Skeletal muscle tissue (tissue), 4 donors: ENCODE data around the gene ATG16L2. TPM values are rescaled to one million over a fixed set of nuclear protein-coding genes. Genes with fewer than 3 reads are reported as not detected.

Source experiments
- H3K27ac ChIP-seq: one replicate; pipeline ENCODE4 v1.7.0; 2013; ENCODE audit warnings: mild to moderate bottlenecking, low read depth, low read length, inconsistent platforms
- H3K27me3 ChIP-seq, 3 donors: one replicate each; pipeline ENCODE4 v1.7.0; 2013; ENCODE audit warnings: low read length in 3 of 3; ENCODE audit not compliant: control insufficient read depth in 3 of 3, insufficient read depth in 3 of 3
- H3K36me3 ChIP-seq, 3 donors: one replicate each; pipeline ENCODE4 v1.7.0; 2013; ENCODE audit warnings: low read length in 3 of 3; ENCODE audit not compliant: control insufficient read depth in 3 of 3, insufficient read depth in 3 of 3
- H3K4me1 ChIP-seq, 3 donors: one replicate each; pipeline ENCODE4 v1.7.0; 2013; ENCODE audit warnings: low read length in 3 of 3, mild to moderate bottlenecking in 3 of 3; ENCODE audit not compliant: control insufficient read depth in 3 of 3, insufficient read depth in 3 of 3
- H3K4me3 ChIP-seq, 3 donors: one replicate each; pipeline ENCODE4 v1.7.0; 2013; ENCODE audit warnings: low read length in 3 of 3
- H3K9ac ChIP-seq, 3 donors: one replicate each; pipeline ENCODE4 v1.7.0; 2013; ENCODE audit warnings: low read length in 3 of 3, mild to moderate bottlenecking in 3 of 3, moderate library complexity in 2 of 3, low read depth in 1 of 3
- H3K9me3 ChIP-seq, 3 donors: one replicate each; pipeline ENCODE4 v1.7.0; 2013; ENCODE audit warnings: low read length in 3 of 3; ENCODE audit not compliant: control insufficient read depth in 3 of 3
- total RNA-seq: library from RNA; depleted of rRNA; stranded (reverse); fragments of >200 nt; gene quantifications from one replicate; pipeline ENCODE4 v1.2.3, GENCODE V29; 2014
- donor health status: Osteomylitis.

Gene ATG16L2
- total RNA-seq, 1 donor from 2014 or later: 7.3 TPM

- Histone ChIP-seq H3K9me3 (no peaks in the 10 kb centered on the region), H3K27ac (peak overlapping the region; percentile 67), H3K36me3 (no peaks in the 10 kb centered on the region), H3K4me1 (peaks cover 27 to 54% (median 36%) of the 10 kb centered on the region in 3 donors), H3K4me3 (peak overlapping the region in 1 of 3 donors; percentile 29), H3K27me3 (no peaks in the 10 kb centered on the region), H3K9ac (peak overlapping the region in 2 of 3 donors; percentile 28 to 65)
Measured at GRCh38 chr11:72773291-72773690, 40.9 kb upstream of the ATG16L2 start.

GRCh38 chr11:72773696-72774095, 40.5 kb upstream of the ATG16L2 start:
- Histone ChIP-seq H3K27ac (peak overlapping the region; percentile 67), H3K4me1 (peaks cover 27 to 57% (median 36%) of the 10 kb centered on the region in 3 donors), H3K9ac (peak overlapping the region in 2 of 3 donors; percentile 28 to 65)

DNA sequence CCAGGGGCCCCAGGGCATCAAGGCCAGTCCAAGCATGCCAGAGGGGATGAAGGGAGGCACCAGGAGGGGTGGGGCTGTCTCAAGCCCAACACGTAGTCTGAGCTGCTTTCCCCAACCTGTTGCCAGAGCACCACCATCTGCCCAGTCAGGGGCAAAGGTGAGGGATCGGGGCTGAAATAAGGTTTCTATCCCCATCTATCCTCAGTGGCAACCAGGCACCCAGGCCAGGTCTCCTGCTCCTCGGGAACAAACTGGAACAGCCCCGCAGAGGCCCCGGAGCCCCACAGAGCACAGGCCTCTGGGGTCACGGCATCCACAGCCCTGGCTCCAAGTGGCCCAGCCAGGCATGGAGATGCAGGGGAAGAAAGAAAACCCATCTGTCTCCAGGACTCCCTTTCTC, 39.7 kb upstream of the ATG16L2 start:
- H3K36me3 ChIP-seq: peaks cover 0 to 2% (median 0%) of the 10 kb centered on the region in 3 donors
- H3K27me3 ChIP-seq: no peaks in the 10 kb centered on the region
- H3K9me3 ChIP-seq: no peaks in the 10 kb centered on the region
- H3K27ac ChIP-seq: peak overlapping the region; percentile 67
- peak overlapping the region in 1 of 3 donors; percentile 65 for H3K9ac ChIP-seq
- H3K4me3 ChIP-seq: no peak overlapping the region
- H3K4me1 ChIP-seq: peaks cover 27 to 59% (median 40%) of the 10 kb centered on the region in 3 donors

More at GRCh38 chr11:72773696-72774095, 40.5 kb upstream of the ATG16L2 start:
- peaks cover 0 to 2% (median 0%) of the 10 kb centered on the region in 3 donors for H3K36me3 ChIP-seq
- no peaks in the 10 kb centered on the region for H3K9me3 ChIP-seq
- H3K27me3 ChIP-seq: no peaks in the 10 kb centered on the region
- H3K4me3 ChIP-seq: peak overlapping the region in 1 of 3 donors; percentile 29

DNA sequence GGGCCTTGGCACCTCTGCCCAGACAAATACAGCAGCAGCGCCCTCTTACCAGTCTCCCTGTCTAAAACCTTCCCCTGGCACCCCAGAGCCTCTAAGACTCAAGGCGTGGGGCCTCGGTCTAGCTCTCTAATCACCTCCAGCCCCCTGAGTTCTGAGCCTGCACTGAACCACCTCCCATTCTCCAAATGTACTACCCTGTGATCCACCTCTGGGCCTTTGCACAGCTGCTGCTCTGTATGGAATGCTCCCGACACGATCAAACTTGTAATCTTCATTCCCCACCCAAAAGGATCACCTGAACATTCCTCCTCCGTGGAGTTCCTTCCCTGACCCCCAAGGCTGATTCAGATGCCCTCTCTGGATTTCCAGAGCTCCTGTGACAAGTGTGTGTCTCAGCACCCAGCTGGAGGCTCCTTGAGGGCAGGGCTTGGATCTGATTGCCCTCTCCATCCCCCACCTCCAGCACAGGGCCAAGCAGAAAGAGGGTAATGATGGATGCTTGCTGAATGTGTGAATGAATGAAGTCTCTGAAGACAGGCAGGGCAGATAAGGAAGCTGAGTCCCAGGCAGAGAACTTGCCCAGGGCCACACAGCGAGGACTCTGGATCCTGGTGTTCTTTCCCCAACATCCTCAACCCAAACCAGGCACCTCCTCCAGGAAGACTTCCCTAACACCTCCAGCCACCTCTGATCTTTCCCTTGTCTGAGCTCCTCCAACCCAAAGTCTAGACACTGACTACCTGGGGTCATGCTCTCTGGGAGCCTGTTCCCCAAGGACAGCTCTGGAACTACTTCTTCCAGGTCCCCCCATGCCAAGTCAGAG, 38.7 kb upstream of the ATG16L2 start:
- Histone ChIP-seq H3K4me1 (peaks cover 27 to 69% (median 46%) of the 10 kb centered on the region in 3 donors), H3K27me3 (no peaks in the 10 kb centered on the region), H3K4me3 (no peak overlapping the region), H3K27ac (no peak overlapping the region), H3K9me3 (no peaks in the 10 kb centered on the region), H3K36me3 (peaks cover 0 to 2% (median 0%) of the 10 kb centered on the region in 3 donors), H3K9ac (no peak overlapping the region)

DNA sequence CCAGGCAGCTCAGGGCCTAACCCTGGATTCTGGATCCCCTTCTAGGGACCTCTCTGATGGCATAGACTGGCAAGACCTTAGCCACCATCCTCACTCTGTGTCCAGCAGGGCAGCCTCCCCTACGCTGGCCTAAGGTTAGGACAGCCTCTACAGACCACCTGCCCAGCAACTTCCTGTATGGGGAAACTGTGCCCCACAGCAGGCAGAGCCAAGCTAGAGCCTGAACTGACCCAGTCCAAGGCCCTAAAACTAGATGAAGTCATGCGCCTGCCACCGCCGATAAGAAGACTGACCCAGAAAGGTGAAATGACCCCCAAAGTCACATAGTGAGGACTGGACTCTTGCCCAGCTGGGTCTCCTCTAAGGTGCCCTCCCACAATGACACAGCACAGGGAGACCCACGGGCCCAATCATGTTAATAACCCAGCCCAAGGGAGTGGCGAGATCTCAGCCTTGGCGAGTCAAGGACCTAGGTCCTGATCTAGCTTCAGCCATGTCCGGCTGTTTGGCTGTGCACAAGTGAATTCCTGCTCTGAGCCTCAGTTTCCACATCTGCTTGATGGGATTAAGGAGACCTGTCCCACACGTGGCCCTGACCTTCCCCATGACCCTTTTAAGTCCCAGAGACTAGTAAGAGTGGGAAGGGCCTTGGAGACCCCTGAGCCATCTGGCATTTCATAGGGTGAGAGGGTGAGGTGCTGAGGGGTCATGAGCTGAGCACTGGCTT, 37.9 kb upstream of the ATG16L2 start:
- peak overlapping the region in 2 of 3 donors; percentile 30 to 40 for H3K9ac ChIP-seq
- peaks cover 33 to 75% (median 52%) of the 10 kb centered on the region in 3 donors for H3K4me1 ChIP-seq
- no peaks in the 10 kb centered on the region for H3K9me3 ChIP-seq
- H3K36me3 ChIP-seq: peaks cover 0 to 2% (median 0%) of the 10 kb centered on the region in 3 donors
- H3K4me3 ChIP-seq: no peak overlapping the region
- no peaks in the 10 kb centered on the region for H3K27me3 ChIP-seq
- H3K27ac ChIP-seq: peak overlapping the region; percentile 61

DNA sequence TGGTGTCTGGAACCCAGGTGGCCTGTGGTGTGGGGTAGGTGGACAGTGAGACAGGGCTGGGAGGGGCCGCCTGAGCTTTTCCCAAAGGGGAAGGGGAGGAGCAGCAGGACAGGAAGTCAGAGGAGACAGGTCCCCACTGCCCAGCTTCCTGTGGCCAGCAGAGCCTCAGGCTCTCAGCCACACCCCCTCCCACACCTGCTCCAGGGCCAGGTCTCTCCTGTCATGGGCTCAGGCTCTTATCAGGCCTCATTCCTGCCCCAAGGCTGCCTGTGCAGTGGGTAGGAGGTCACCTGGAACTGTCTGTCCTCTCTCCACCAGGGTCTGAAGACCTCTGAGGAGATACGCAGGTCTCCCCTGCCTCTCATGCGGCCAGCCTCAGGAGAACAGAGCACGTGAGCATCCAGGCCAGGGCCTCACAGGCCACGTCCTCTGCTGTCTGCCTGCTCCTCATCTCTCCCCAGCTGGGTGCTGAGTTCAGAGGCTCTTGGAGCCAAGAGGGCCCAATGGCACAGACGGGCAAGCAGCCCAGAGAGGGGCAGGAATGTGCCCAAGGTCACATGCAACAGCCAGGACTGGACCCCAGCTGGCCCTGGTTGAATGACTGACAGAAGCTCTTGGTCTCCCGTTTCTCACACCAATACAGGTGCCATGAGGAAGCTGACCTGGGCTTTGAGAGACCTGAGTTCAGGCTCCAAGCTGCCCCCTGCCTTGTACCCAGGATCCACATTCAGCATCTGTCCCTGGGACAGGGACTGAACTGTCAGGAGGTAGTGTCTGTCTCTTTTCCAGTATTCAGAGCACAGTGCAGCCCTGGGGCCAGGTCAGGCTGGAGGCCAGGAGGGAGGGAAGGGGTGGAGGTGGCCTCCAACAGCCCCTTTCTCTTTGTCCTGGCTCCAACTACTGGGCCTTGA, 37.1 kb upstream of the ATG16L2 start:
- Histone ChIP-seq H3K4me3 (no peak overlapping the region), H3K9me3 (no peaks in the 10 kb centered on the region), H3K4me1 (peaks cover 37 to 72% (median 52%) of the 10 kb centered on the region in 3 donors), H3K36me3 (peaks cover 0 to 2% (median 0%) of the 10 kb centered on the region in 3 donors), H3K27me3 (no peaks in the 10 kb centered on the region), H3K9ac (peak overlapping the region in 2 of 3 donors; percentile 30 to 62), H3K27ac (peak overlapping the region; percentile 61)

GRCh38 chr11:72777755-72778278, 36.4 kb upstream of the ATG16L2 start:
- Histone ChIP-seq H3K36me3 (peaks cover 0 to 2% (median 0%) of the 10 kb centered on the region in 3 donors), H3K9me3 (no peaks in the 10 kb centered on the region), H3K27me3 (no peaks in the 10 kb centered on the region), H3K4me3 (no peak overlapping the region), H3K4me1 (peaks cover 38 to 68% (median 50%) of the 10 kb centered on the region in 3 donors), H3K27ac (peak overlapping the region; percentile 26), H3K9ac (peak overlapping the region in 1 of 3 donors; percentile 62)

GRCh38 chr11:72778535-72779494, 35.4 kb upstream of the ATG16L2 start:
- H3K9ac ChIP-seq: peak overlapping the region in 1 of 3 donors; percentile 33
- peaks cover 28 to 58% (median 40%) of the 10 kb centered on the region in 3 donors for H3K4me1 ChIP-seq
- H3K27ac ChIP-seq: no peak overlapping the region
- H3K27me3 ChIP-seq: no peaks in the 10 kb centered on the region
- H3K36me3 ChIP-seq: peaks cover 0 to 2% (median 0%) of the 10 kb centered on the region in 3 donors
- H3K9me3 ChIP-seq: no peaks in the 10 kb centered on the region
- H3K4me3 ChIP-seq: no peak overlapping the region
